MCF 10A (cell line): ENCODE results near the gene MIDN. TPM values are rescaled to one million over a fixed set of nuclear protein-coding genes. Genes with fewer than 3 reads are reported as not detected.
"Not testable (repeated sequence)": the region's sequence is repeated elsewhere in the genome, so short reads cannot be mapped to it uniquely, and the experiment has no call there.

Experiments used
- BruUV-seq: library from RNA; stranded (reverse); fragments of 400-500 nt; replicated peaks from 2 replicates; lab custom pipeline; 2021; lab: Mats Ljungman, UMichigan
- CTCF ChIA-PET: fragments of 300-600 bp; sonication (Branson Sonifier 250); formaldehyde crosslinking; extraction: SDS; loops from one replicate; lab custom pipeline; 2021; ENCODE audit warnings: antibody characterized with exemption, inconsistent platforms; lab: Yijun Ruan, JAX
- POLR2A ChIA-PET: fragments of 300-600, 350-650 bp; sonication (Branson Sonifier 250); formaldehyde crosslinking; extraction: SDS; loops from one replicate; lab custom pipeline; 2020; ENCODE audit warnings: antibody characterized with exemption, inconsistent platforms; lab: Yijun Ruan, JAX
- DNase-seq: peaks from one replicate; pipeline ENCODE4 v3.0.0-alpha.2; 2018; ENCODE audit not compliant: unreplicated experiment
- H3K27ac Mint-ChIP-seq: one replicate; pipeline ENCODE4 v1.8.0; 2022; ENCODE audit warnings: mild to moderate bottlenecking, low read depth, mixed read lengths; ENCODE audit not compliant: unreplicated experiment
- H3K27me3 Mint-ChIP-seq: one replicate; pipeline ENCODE4 v1.8.0; 2022; ENCODE audit warnings: mixed read lengths; ENCODE audit not compliant: insufficient read depth, unreplicated experiment
- H3K36me3 Mint-ChIP-seq: one replicate; pipeline ENCODE4 v1.8.0; 2022; ENCODE audit warnings: mild to moderate bottlenecking, moderate library complexity, mixed read lengths; ENCODE audit not compliant: insufficient read depth, unreplicated experiment
- H3K4me1 Mint-ChIP-seq: one replicate; pipeline ENCODE4 v1.8.0; 2022; ENCODE audit warnings: mixed read lengths; ENCODE audit not compliant: insufficient read depth, unreplicated experiment
- H3K4me3 Mint-ChIP-seq: one replicate; pipeline ENCODE4 v1.8.0; 2022; ENCODE audit warnings: mild to moderate bottlenecking, moderate library complexity, mixed read lengths; ENCODE audit not compliant: unreplicated experiment
- H3K9me3 Mint-ChIP-seq: one replicate; pipeline ENCODE4 v1.8.0; 2022; ENCODE audit warnings: mixed read lengths; ENCODE audit not compliant: unreplicated experiment
- intact Hi-C: fragments of 100-400 bp; cut with micrococcal nuclease; formaldehyde crosslinking; loops from 2 replicates; pipeline ENCODE4 v1.14.1; 2022
- total RNA-seq: library from RNA; stranded (reverse); gene quantifications from 2 replicates; pipeline ENCODE4 v1.2.3, GENCODE V29; 2022
- TF ChIP-seq, protein P1 (sequence below): fragments of 200-600 bp; IDR thresholded peaks from one replicate; pipeline ENCODE4 v1.8.0; 2022; ENCODE audit warnings: antibody characterized with exemption, mild to moderate bottlenecking; ENCODE audit not compliant: unreplicated experiment

Gene MIDN
- total RNA-seq, 1 experiment from 2014 or later: 73.6 TPM

DNA sequence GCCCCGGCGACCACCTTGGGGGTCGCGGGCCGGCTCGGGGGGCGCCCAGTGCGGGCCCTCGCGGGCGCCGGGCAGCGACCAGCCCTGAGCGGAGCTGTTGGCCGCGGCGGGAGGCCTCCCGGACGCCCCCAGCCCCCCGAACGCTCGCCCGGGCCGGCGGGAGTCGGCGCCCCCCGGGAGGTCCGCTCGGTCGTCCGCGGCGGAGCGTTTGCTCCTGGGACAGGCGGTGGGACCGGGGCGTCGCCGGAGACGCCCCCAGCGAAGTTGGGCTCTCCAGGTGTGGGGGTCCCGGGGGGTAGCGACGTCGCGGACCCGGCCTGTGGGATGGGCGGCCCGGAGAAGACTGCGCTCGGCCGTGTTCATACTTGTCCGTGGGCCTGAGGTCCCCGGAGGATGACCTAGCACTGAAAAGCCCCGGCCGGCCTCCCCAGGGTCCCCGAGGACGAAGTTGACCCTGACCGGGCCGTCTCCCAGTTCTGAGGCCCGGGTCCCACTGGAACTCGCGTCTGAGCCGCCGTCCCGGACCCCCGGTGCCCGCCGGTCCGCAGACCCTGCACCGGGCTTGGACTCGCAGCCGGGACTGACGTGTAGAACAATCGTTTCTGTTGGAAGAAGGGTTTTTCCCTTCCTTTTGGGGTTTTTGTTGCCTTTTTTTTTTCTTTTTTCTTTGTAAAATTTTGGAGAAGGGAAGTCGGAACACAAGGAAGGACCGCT, 42.1 kb upstream of the MIDN start:
- H3K9me3 Mint-ChIP-seq: no peaks in the 10 kb centered on the region
- ChIA-PET CTCF (interaction anchor here (0.8 to 1.0 kb wide), 3 partner anchors 9 to 27 kb away, joined by 3 read pairs; no protein-coding TSS in a partner anchor), POLR2A (interaction anchor here (0.7 kb wide), 1 partner anchor 266 kb away, joined by 3 read pairs; no protein-coding TSS in a partner anchor)
- H3K36me3 Mint-ChIP-seq: peaks cover 38% of the 10 kb centered on the region
- H3K27me3 Mint-ChIP-seq: no peaks in the 10 kb centered on the region
- TF ChIP-seq, protein P1, sequence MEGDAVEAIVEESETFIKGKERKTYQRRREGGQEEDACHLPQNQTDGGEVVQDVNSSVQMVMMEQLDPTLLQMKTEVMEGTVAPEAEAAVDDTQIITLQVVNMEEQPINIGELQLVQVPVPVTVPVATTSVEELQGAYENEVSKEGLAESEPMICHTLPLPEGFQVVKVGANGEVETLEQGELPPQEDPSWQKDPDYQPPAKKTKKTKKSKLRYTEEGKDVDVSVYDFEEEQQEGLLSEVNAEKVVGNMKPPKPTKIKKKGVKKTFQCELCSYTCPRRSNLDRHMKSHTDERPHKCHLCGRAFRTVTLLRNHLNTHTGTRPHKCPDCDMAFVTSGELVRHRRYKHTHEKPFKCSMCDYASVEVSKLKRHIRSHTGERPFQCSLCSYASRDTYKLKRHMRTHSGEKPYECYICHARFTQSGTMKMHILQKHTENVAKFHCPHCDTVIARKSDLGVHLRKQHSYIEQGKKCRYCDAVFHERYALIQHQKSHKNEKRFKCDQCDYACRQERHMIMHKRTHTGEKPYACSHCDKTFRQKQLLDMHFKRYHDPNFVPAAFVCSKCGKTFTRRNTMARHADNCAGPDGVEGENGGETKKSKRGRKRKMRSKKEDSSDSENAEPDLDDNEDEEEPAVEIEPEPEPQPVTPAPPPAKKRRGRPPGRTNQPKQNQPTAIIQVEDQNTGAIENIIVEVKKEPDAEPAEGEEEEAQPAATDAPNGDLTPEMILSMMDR: no peak
- no peak for DNase-seq
- H3K27ac Mint-ChIP-seq: peak overlapping the region; percentile 94
- intact Hi-C loops: no loop called here
- peaks cover 15% of the 10 kb centered on the region for H3K4me1 Mint-ChIP-seq
- peak overlapping the region; percentile 91 for H3K4me3 Mint-ChIP-seq
- BruUV-seq: no TSS peak

DNA sequence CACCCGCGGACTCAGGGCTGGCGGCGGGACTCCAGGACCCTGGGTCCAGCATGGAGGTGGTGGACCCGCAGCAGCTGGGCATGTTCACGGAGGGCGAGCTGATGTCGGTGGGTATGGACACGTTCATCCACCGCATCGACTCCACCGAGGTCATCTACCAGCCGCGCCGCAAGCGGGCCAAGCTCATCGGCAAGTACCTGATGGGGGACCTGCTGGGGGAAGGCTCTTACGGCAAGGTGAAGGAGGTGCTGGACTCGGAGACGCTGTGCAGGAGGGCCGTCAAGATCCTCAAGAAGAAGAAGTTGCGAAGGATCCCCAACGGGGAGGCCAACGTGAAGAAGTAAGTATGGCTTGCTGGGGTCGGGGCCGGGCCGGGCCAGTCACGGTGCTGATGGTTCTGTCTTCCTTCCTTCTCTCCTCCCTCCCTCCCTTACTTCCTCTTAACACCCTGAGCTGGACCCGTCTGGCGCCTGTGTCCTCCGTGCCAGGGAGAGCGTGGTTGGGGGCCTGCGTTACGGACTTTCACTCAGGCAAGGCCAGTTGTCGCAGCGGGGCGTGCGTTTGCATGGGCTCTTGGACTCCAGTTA, 41.4 kb upstream of the MIDN start:
- intact Hi-C loops: no loop called here
- TF ChIP-seq, protein P1: no peak
- H3K27ac Mint-ChIP-seq: peak overlapping the region; percentile 94
- H3K36me3 Mint-ChIP-seq: peaks cover 43% of the 10 kb centered on the region
- TSS peak; percentile 26 for BruUV-seq
- peak overlapping the region; percentile 91 for H3K4me3 Mint-ChIP-seq
- DNase-seq: no peak
- no peaks in the 10 kb centered on the region for H3K27me3 Mint-ChIP-seq
- CTCF ChIA-PET: interaction anchor here (0.6 to 1.0 kb wide), 3 partner anchors 9 to 27 kb away, joined by 3 read pairs; no protein-coding TSS in a partner anchor
- POLR2A ChIA-PET: interaction anchor here (0.7 kb wide), 1 partner anchor 267 kb away, joined by 3 read pairs; no protein-coding TSS in a partner anchor
- peaks cover 20% of the 10 kb centered on the region for H3K4me1 Mint-ChIP-seq
- H3K9me3 Mint-ChIP-seq: no peaks in the 10 kb centered on the region

DNA sequence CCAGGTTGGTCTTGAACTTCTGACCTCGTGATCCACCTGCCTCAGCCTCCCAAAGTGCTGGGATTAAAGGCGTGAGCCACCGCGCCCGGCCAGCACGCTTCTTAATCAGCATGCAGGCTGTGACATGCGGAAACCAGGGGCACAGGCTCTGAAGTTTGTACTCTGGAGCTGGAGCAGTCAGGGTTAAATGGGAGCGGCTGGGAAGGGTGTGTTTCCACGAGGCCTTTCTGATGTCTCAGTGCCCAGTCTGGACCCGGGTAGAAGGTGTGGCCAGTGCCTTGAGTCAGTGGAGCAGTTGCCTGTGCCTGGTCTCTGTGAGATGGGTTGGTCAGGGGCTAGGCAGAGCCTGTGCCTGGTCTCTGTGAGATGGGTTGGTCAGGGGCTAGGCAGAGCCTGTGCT, 39.6 kb upstream of the MIDN start:
- H3K9me3 Mint-ChIP-seq, H3K27me3 Mint-ChIP-seq, BruUV-seq, intact Hi-C loops: not testable (repeated sequence)
- ChIA-PET CTCF (interaction anchor here (0.5 kb wide), 1 partner anchor 19 kb away, joined by 3 read pairs; no protein-coding TSS in a partner anchor), POLR2A (interaction anchor here (1.3 to 1.9 kb wide), 2 partner anchors 38 to 60 kb away, joined by 3 to 9 read pairs; partner anchors contain the start of gene CIRBP)
- H3K4me1 Mint-ChIP-seq: peaks cover 18% of the 10 kb centered on the region
- H3K27ac Mint-ChIP-seq: peak overlapping the region; percentile 94
- H3K36me3 Mint-ChIP-seq: peaks cover 58% of the 10 kb centered on the region
- H3K4me3 Mint-ChIP-seq: peak overlapping the region; percentile 91
- DNase-seq: peak; percentile 92

DNA sequence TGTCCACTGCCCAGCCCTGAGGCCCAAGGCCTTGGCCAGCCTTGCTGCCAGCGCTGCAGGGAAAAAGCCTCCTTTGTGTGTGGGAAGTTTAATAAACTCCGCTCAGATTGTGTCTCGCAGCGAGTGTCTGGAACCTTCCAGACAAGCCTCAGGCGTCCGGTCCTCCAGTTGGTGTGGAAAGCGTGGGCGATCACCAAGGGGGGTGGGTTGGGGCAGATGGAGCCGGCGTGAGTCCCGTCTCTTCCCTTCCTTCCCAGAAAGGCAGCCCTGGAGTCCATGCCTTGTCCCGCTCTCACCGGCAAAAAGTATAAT, 38.2 kb upstream of the MIDN start:
- DNase-seq: no peak
- ChIA-PET POLR2A (interaction anchor here (0.7 to 1.9 kb wide), 8 partner anchors 28 to 172 kb away, joined by 3 to 9 read pairs (median 3); partner anchors contain the start of genes CBARP and CIRBP), CTCF (interaction anchor here (0.6 to 0.7 kb wide), 2 partner anchors 16 to 34 kb away, joined by 4 to 5 read pairs; no protein-coding TSS in a partner anchor)
- Mint-ChIP-seq H3K4me1 (peaks cover 26% of the 10 kb centered on the region), H3K36me3 (peaks cover 63% of the 10 kb centered on the region), H3K27ac (peak overlapping the region; percentile 94), H3K4me3 (peak overlapping the region; percentile 29), H3K9me3 (no peaks in the 10 kb centered on the region), H3K27me3 (no peaks in the 10 kb centered on the region)
- BruUV-seq: no TSS peak
- TF ChIP-seq, protein P1: no peak
- intact Hi-C loops: no loop called here
